MM.1S (cell line): ENCODE data around the gene ARRDC1.
A peak's percentile ranks its signal among the peaks of the same experiment; 100 is the strongest.

Source experiments
- DNase-seq: peaks from one replicate; pipeline ENCODE4 v3.0.0-alpha.2; 2015
- H2AFZ ChIP-seq: fragments of 300-600 bp; sonication (generic); 2 replicates; pipeline ENCODE4 v1.6.0; 2016; ENCODE audit warnings: antibody characterized with exemption, low read length
- H3F3A ChIP-seq: fragments of 300-600 bp; sonication (generic); 2 replicates; pipeline ENCODE4 v1.6.1; 2016; ENCODE audit warnings: mild to moderate bottlenecking, antibody characterized with exemption, low read length, moderate library complexity, mixed read lengths; ENCODE audit not compliant: insufficient read depth
- H3K27ac ChIP-seq: fragments of 300-600 bp; sonication (generic); 2 replicates; pipeline ENCODE4 v1.5.1; 2016; ENCODE audit warnings: mild to moderate bottlenecking, low read length
- H3K27me3 ChIP-seq: fragments of 300-600 bp; sonication (generic); replicated peaks from 2 replicates; pipeline ENCODE4 v1.6.0; 2016; ENCODE audit warnings: low read length; ENCODE audit not compliant: insufficient read depth
- H3K36me3 ChIP-seq: fragments of 300-600 bp; sonication (generic); replicated peaks from 2 replicates; pipeline ENCODE4 v1.6.1; 2016; ENCODE audit warnings: mild to moderate bottlenecking, low read length, mixed read lengths; ENCODE audit not compliant: insufficient read depth
- H3K4me1 ChIP-seq: fragments of 300-600 bp; sonication (generic); 2 replicates; pipeline ENCODE4 v1.6.1; 2016; ENCODE audit warnings: low read length, mixed read lengths
- H3K4me2 ChIP-seq: fragments of 300-600 bp; sonication (generic); 2 replicates; pipeline ENCODE4 v1.6.0; 2016; ENCODE audit warnings: low read depth, low read length
- H3K4me3 ChIP-seq: fragments of 300-600 bp; sonication (generic); 2 replicates; pipeline ENCODE4 v1.5.1; 2016; ENCODE audit warnings: low read length, mixed read lengths
- H3K79me2 ChIP-seq: fragments of 300-600 bp; sonication (generic); 2 replicates; pipeline ENCODE4 v1.6.1; 2016; ENCODE audit warnings: mixed run types, low read length, mixed read lengths
- H3K9ac ChIP-seq: fragments of 300-600 bp; sonication (generic); 2 replicates; pipeline ENCODE4 v1.6.1; 2016; ENCODE audit warnings: low read length, mixed read lengths
- H3K9me2 ChIP-seq: fragments of 300-600 bp; sonication (generic); replicated peaks from 2 replicates; pipeline ENCODE4 v1.6.1; 2016; ENCODE audit warnings: mild to moderate bottlenecking, low read length, mixed read lengths; ENCODE audit not compliant: insufficient read depth
- H3K9me3 ChIP-seq: fragments of 300-600 bp; sonication (generic); replicated peaks from 2 replicates; pipeline ENCODE4 v1.6.1; 2016; ENCODE audit warnings: mild to moderate bottlenecking, low read length, mixed read lengths; ENCODE audit not compliant: insufficient read depth
- H4K20me1 ChIP-seq: fragments of 300-600 bp; sonication (generic); 2 replicates; pipeline ENCODE4 v1.6.1; 2016; ENCODE audit warnings: mild to moderate bottlenecking, low read length, moderate library complexity, mixed read lengths; ENCODE audit not compliant: insufficient read depth
- EZH2 ChIP-seq: fragments of 300-600 bp; sonication (generic); optimal IDR thresholded peaks from 2 replicates; pipeline ENCODE3; 2017; ENCODE audit warnings: low read depth, mild to moderate bottlenecking, antibody characterized with exemption, low read length, mixed read lengths
- EZH2phosphoT487 ChIP-seq: fragments of 300-600 bp; sonication (generic); IDR thresholded peaks from 2 replicates; pipeline ENCODE4 v1.6.1; 2018; ENCODE audit warnings: antibody characterized with exemption, low read length
- TF ChIP-seq, protein P1 (sequence below): fragments of 300-600 bp; sonication (generic); IDR thresholded peaks from 2 replicates; pipeline ENCODE4 v1.5.1; 2016; ENCODE audit warnings: antibody characterized with exemption, low read length, mixed read lengths

The ARRDC1 gene

DNA sequence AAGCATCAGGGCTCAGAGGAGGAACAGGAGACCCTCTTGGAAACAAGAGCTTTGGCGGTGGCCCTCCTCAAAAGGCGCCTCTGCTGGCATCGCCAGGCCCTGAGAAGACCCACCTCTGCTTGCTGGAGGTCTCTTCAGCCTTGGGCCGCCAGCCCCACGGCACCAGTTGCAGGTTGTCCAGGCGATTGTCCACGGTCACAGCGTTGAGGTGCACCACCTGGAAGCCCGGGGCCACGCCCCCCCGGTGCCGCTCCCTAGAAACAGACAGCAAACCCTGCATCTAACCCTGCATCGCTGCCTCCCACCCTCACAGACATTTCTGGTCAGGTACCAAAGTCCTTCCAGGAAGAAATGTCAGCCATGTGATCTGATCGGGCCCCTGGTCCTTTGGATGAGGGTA, 18.6 kb upstream of the ARRDC1 start:
- DNase-seq: no peak
- Histone ChIP-seq H4K20me1 (no peaks in the 10 kb centered on the region; the same call in 1 of the 2 replicates), H3K4me1 (peaks cover 6% of the 10 kb centered on the region), H2AFZ (no peak overlapping the region), H3F3A (no peaks in the 10 kb centered on the region), H3K4me2 (no peak overlapping the region), H3K27ac (no peak overlapping the region), H3K9me2 (no peaks in the 10 kb centered on the region), H3K9ac (no peak overlapping the region), H3K27me3 (no peaks in the 10 kb centered on the region), H3K36me3 (peaks cover 6% of the 10 kb centered on the region; the same call in 1 of the 2 replicates), H3K4me3 (no peak overlapping the region), H3K9me3 (no peaks in the 10 kb centered on the region), H3K79me2 (peaks cover 41% of the 10 kb centered on the region)
- TF ChIP-seq, protein P1, sequence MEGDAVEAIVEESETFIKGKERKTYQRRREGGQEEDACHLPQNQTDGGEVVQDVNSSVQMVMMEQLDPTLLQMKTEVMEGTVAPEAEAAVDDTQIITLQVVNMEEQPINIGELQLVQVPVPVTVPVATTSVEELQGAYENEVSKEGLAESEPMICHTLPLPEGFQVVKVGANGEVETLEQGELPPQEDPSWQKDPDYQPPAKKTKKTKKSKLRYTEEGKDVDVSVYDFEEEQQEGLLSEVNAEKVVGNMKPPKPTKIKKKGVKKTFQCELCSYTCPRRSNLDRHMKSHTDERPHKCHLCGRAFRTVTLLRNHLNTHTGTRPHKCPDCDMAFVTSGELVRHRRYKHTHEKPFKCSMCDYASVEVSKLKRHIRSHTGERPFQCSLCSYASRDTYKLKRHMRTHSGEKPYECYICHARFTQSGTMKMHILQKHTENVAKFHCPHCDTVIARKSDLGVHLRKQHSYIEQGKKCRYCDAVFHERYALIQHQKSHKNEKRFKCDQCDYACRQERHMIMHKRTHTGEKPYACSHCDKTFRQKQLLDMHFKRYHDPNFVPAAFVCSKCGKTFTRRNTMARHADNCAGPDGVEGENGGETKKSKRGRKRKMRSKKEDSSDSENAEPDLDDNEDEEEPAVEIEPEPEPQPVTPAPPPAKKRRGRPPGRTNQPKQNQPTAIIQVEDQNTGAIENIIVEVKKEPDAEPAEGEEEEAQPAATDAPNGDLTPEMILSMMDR: no peak
- TF ChIP-seq EZH2 (no peak), EZH2phosphoT487 (no peak)

DNA sequence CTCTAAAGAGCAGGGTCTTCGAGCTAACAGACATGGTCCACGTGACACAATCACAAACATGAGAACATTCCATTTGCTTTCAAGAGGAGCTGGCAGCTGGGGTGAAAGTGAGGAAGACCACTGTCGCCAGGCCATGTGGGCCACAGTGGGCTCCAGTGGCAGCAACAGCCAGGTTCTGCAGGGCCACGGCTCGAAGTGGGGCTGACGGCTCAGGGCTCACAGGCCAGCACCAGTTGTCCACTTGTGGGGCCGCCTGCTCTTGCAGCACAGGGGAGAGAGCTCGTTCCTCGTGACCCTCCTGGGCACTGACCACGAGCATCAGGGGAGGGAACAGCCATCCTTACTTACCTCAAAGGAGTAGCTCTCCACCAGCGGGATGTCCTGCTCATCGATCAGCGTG, 17.2 kb upstream of the ARRDC1 start:
- H3K4me1 ChIP-seq: peaks cover 6% of the 10 kb centered on the region
- no peak for DNase-seq
- no peaks in the 10 kb centered on the region for H3K27me3 ChIP-seq
- H3K27ac ChIP-seq: no peak overlapping the region
- H3K36me3 ChIP-seq: peaks cover 6% of the 10 kb centered on the region; the same call in 1 of the 2 replicates
- H3K79me2 ChIP-seq: peaks cover 41% of the 10 kb centered on the region
- H4K20me1 ChIP-seq: no peaks in the 10 kb centered on the region; the same call in 1 of the 2 replicates
- no peak overlapping the region for H3K4me3 ChIP-seq
- H3K9ac ChIP-seq: no peak overlapping the region
- no peaks in the 10 kb centered on the region for H3K9me2 ChIP-seq
- TF ChIP-seq, protein P1: no peak
- TF ChIP-seq EZH2 (no peak), EZH2phosphoT487 (no peak)
- no peaks in the 10 kb centered on the region for H3K9me3 ChIP-seq
- 0 out of 2 replicates have a peak overlapping the region, but pooled peaks have one; percentile 100 for H3K4me2 ChIP-seq
- H2AFZ ChIP-seq: no peak overlapping the region
- H3F3A ChIP-seq: no peaks in the 10 kb centered on the region

- Histone ChIP-seq H3K9ac (peak overlapping the region; percentile 87; the same call in 1 of the 2 replicates), H3K36me3 (peaks cover 6% of the 10 kb centered on the region; the same call in 1 of the 2 replicates), H3K9me3 (no peaks in the 10 kb centered on the region), H3K4me2 (peak overlapping the region; percentile 100), H3F3A (no peaks in the 10 kb centered on the region), H3K27me3 (no peaks in the 10 kb centered on the region), H2AFZ (no peak overlapping the region), H3K27ac (no peak overlapping the region), H3K9me2 (no peaks in the 10 kb centered on the region), H3K4me3 (peak overlapping the region; percentile 93), H3K4me1 (peaks cover 6% of the 10 kb centered on the region), H3K79me2 (peaks cover 36% of the 10 kb centered on the region), H4K20me1 (no peaks in the 10 kb centered on the region; the same call in 1 of the 2 replicates)
- DNase-seq: no peak
- TF ChIP-seq EZH2 (no peak), EZH2phosphoT487 (no peak)
- TF ChIP-seq, protein P1: no peak
Measured at GRCh38 chr9:137588891-137589290, 16.6 kb upstream of the ARRDC1 start.
